GM21423 (cell line): ENCODE results near the gene APLF.
"Not testable (repeated sequence)": the region's sequence is repeated elsewhere in the genome, so short reads cannot be mapped to it uniquely, and the experiment has no call there.

Experiments used
- ATAC-seq: cut with Tn5 transposase; IDR thresholded peaks from one replicate; pipeline ENCODE4 v1.9.1; 2021; ENCODE audit warnings: mild to moderate bottlenecking, moderate library complexity; ENCODE audit not compliant: unreplicated experiment

APLF gene

GRCh38 chr2:68526943-68527342 is 59.6 kb downstream of the APLF start:
- not testable (repeated sequence) for ATAC-seq

- not testable (repeated sequence) for ATAC-seq
These were observed 60.1 kb downstream of the APLF start for GRCh38 chr2:68527343-68528081.

- not testable (repeated sequence) for ATAC-seq
These were observed 61.8 kb downstream of the APLF start for GRCh38 chr2:68529156-68529555.

GRCh38 chr2:68529651-68530050 is 62.3 kb downstream of the APLF start:
- ATAC-seq = not testable (repeated sequence)

- no peak for ATAC-seq
These were observed 68.6 kb downstream of the APLF start for GRCh38 chr2:68536000-68536399.

GRCh38 chr2:68537011-68537410 is 69.6 kb downstream of the APLF start:
- ATAC-seq = no peak

- no peak for ATAC-seq
These were observed 70.4 kb downstream of the APLF start for GRCh38 chr2:68537809-68538208.

- no peak for ATAC-seq
These were observed 77.4 kb downstream of the APLF start for GRCh38 chr2:68544811-68545210.

- no peak for ATAC-seq
These were observed 81.0 kb downstream of the APLF start for GRCh38 chr2:68548396-68548795.

- no peak for ATAC-seq
These were observed 85.7 kb downstream of the APLF start for GRCh38 chr2:68553098-68553497.

- ATAC-seq = not testable (repeated sequence)
These were observed 88.2 kb downstream of the APLF start for GRCh38 chr2:68555425-68556206.

- no peak for ATAC-seq
These were observed 89.0 kb downstream of the APLF start for GRCh38 chr2:68556381-68556780.

- no peak for ATAC-seq
These were observed 91.2 kb downstream of the APLF start for GRCh38 chr2:68558576-68558975.

GRCh38 chr2:68559692-68560091 is 92.3 kb downstream of the APLF start:
- ATAC-seq = no peak

GRCh38 chr2:68560545-68560944 is 93.2 kb downstream of the APLF start:
- no peak for ATAC-seq

- no peak for ATAC-seq
These were observed 94.0 kb downstream of the APLF start for GRCh38 chr2:68561372-68561771.

- ATAC-seq = no peak
These were observed 95.5 kb downstream of the APLF start for GRCh38 chr2:68562934-68563333.

GRCh38 chr2:68564426-68564825 is 97.0 kb downstream of the APLF start:
- no peak for ATAC-seq

- no peak for ATAC-seq
These were observed 97.9 kb downstream of the APLF start for GRCh38 chr2:68565273-68565672.

GRCh38 chr2:68565858-68566257 is 98.5 kb downstream of the APLF start:
- no peak for ATAC-seq

- ATAC-seq = no peak
These were observed 99.0 kb downstream of the APLF start for GRCh38 chr2:68566362-68566761.

- ATAC-seq = no peak
These were observed 100.7 kb downstream of the APLF start for GRCh38 chr2:68568116-68568515.
